Measurements from ENCODE around the gene KLHL25. TPM values are rescaled to one million over a fixed set of nuclear protein-coding genes. Genes with fewer than 3 reads are reported as not detected.

Gene KLHL25
- total RNA-seq, 1 donor: 8.8 TPM

DNA sequence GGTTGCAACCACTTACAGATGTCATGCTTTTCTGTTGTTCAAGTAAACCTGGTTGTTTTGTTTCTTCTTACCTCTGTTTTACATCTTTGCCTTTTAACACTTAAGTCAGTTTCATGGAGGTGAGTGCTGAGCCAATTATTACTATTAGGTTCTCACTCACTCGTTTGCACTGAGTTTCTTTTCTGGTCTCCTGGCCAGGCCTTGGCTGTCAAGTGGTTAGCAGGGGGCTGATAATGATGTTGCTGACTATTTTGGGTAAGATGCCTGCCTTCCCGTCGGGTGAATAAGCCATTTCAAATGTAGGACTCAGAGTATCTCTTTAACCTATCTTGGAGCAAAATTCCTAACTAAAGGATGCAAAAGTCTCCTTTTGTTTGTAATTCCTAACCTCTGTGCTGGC, 78.5 kb downstream of the KLHL25 start:
- Histone ChIP-seq H3K4me3 (ENCODE audit: low read length) (no peak overlapping the region), H3K4me1 (ENCODE audit: insufficient read depth, low read length) (no peaks in the 10 kb centered on the region)

DNA sequence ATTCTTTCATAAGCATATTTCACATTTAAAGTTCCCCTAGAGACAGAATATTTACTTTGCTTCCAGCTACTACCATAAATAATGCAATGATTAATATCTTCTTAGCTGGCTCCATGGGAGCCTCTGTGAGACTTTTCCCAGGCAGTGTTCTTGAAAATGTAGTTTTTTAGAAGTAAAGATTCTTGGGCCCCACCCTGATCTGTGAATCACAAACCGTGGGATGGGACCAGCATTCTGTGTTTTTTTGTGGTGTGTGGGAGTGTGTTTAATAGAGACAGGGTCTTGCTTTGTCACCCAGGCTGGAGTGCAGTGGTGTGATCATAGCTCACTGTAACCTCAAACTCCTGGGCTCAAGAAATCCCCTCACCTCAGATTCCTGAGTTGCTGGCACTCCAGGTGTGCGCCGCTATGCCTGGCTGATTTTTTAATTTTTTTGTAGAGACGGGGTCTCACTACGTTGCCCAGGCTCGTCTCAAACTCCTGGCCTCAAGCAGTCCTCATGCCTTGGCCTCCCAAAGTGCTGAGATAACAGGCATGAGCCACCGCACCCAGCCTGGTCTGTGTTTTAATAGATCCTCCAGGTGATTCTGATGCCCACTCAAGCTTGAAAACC, 83.0 kb downstream of the KLHL25 start:
- Histone ChIP-seq H3K9me3 (ENCODE audit: low read depth, low read length) (no peaks in the 10 kb centered on the region), H3K4me3 (ENCODE audit: low read length) (no peak overlapping the region), H3K27me3 (ENCODE audit: insufficient read depth, low read length) (no peaks in the 10 kb centered on the region), H3K4me1 (ENCODE audit: insufficient read depth, low read length) (peaks cover 27% of the 10 kb centered on the region)

More for the DNA sequence above, 78.5 kb downstream of the KLHL25 start:
- Histone ChIP-seq H3K27me3 (ENCODE audit: insufficient read depth, low read length) (no peaks in the 10 kb centered on the region), H3K9me3 (ENCODE audit: low read depth, low read length) (no peaks in the 10 kb centered on the region)

DNA sequence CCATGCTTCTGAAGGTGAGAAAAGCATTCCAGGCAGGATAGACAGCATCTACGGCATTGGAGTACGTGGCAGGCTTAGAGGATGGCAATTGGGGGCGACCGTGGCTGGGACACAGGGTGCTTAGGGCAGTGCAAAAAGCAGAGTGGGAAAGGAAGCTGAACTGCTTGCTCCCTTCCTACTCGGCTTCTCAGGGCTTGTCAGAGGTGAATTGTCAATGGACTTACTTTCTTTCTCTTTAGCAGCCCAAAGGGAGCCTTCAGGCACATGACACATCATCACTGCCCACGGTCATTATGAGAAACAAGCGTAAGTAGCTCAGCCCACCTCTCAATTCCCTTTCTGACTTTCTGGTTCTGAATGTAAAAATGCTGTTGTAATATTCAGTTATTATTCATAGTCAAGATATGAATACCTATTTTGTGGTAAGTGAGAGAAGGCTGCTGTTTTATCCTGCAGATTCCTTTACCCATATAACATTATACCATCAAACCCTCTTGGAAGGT, 84.3 kb downstream of the KLHL25 start:
- H3K4me3 ChIP-seq (ENCODE audit: low read length): no peak overlapping the region
- H3K4me1 ChIP-seq (ENCODE audit: insufficient read depth, low read length): peaks cover 36% of the 10 kb centered on the region
- no peaks in the 10 kb centered on the region for H3K9me3 ChIP-seq (ENCODE audit: low read depth, low read length)
- H3K27me3 ChIP-seq (ENCODE audit: insufficient read depth, low read length): no peaks in the 10 kb centered on the region
